ENCODE results near the gene TLE3.
A peak's percentile ranks its signal among the peaks of the same experiment; 100 is the strongest.
"Not testable (repeated sequence)": the region's sequence is repeated elsewhere in the genome, so short reads cannot be mapped to it uniquely, and the experiment has no call there.

Gene TLE3

DNA sequence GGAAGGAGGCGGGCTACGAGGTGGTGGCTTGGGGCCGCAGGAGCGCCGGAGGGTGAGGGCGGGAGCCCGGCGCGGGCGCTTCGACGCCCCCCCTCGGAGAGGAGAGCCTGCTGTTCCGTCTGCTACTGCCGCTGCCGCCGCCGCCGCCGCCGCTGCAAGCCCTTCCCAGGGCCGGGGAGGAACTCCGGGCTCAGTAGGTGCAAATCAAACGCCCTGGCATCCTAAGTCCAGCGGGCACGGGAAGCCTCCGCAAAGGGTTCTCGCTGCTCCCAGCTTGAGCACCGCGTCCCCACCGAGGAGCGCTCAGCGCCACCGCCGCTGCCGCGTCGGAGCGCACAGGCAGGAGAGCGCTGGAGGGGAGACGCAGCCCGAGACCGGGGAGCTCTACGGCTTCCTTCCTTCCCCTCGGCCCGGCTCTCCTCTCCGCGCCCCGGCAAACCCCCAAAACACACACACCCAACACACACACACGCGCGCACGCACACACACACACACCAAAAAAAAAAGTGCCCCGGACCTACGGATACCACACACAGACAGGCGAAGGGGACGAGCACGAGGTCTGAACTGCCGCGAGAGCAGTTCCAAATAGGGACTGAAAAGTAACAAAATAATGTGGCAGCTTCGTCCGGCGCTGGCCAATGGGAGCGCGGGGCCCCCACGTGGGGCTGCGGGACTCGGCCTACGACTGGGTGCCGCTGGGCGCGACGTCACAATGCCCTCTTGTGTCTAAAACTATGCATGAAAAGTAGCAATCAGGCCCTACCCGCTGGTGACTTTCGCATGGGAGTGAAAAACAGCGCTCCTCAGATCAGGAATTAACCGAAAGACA lies at the start of gene TLE3:
Gene TLE3 (minus strand): TSS at position 597 of the 832 bp plus-strand sequence. CDS start 1,119 bp downstream, outside the sequence.
- DNase-seq (ENCODE audit: low read depth in 2 of 2), result peak; percentile 95 to 97

DNA sequence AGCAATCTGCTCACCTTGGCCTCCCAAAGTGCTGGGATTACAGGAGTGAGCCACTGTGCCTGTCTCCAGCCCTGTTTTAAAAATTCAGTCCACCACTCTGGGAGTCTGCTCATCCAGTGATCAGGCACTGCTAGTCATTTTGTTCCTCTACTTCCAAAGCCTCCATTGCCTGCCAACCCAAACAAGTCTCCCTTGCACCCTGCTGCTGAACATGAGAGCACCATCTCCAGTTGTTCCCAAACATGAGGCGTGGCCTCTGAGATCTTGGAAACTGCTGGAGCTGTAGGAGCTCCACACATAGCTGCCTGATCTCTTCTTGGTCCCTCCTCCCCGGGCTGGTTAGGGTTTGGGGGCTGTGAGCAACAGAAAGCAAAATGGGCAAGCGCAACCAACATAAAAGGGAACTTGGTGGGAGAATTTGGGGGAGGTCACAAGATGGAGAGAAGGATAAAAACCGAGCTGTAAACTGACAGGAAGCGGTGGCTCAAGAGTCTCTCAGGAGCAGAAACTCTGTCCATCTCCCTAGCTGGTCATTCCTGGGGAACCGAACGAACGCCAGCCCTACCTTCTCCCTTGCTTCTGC lies 49.6 kb upstream of the TLE3 start:
- DNase-seq (ENCODE audit: low read depth in 2 of 2), result no peak

DNA sequence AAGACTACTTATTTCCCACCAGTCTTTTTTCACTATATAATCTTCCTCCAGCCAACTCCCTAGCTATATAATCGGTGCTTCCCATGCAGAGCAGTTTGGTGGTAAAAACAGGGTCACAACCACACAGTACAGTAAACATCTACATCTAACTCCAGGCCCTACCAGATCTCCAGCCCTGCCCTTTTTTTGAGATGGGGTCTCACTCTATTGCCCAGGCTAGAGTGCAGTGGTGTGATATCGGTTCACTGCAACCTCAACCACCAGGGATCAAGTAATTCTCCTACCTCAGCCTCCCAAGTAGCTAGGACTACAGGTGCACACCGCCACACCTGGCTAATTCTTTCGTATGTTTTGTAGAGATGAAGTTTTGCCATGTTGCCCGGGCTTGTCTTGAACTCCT lies 49.1 kb upstream of the TLE3 start:
- no peak for DNase-seq (ENCODE audit: low read depth in 2 of 2)

DNA sequence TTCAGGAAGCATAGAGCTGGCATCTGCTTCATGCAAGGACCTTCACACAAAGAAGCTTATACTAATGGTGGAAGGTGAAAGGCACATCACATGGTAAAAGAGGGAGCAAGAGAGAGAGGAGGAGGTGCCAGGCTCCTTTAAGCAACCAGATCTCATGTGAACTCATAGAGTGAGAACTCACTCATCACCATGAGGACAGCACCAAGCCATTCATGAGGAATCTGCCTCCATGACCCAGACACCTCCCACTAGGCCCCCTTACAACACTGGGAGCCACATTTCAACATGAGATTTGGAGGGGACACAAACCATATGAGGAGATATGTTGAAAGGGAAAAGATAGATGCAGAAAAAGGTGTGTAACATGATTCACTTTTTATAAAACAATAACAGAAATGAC lies 48.4 kb upstream of the TLE3 start:
- DNase-seq (ENCODE audit: low read depth in 2 of 2), result no peak

DNA sequence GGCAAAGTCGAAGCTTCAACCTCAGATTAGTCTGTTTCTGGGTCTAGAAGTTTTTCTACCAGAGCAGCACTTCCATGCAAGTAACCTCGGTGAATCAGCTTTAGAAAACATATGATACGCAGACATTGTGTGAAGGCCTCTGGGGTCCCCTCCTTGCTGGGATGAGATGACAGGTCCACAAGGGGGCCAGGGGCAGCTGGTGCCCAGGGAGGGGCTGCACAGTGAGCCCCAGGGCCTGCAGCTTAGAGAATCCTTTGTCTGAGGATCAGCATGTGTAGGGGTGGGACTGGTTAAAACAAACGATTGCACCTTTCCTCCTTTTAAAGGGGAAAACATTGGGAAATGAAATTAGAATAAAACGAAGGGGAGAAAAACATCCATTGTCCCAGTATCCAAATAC lies 47.5 kb upstream of the TLE3 start:
- DNase-seq (ENCODE audit: low read depth in 2 of 2), result no peak

DNA sequence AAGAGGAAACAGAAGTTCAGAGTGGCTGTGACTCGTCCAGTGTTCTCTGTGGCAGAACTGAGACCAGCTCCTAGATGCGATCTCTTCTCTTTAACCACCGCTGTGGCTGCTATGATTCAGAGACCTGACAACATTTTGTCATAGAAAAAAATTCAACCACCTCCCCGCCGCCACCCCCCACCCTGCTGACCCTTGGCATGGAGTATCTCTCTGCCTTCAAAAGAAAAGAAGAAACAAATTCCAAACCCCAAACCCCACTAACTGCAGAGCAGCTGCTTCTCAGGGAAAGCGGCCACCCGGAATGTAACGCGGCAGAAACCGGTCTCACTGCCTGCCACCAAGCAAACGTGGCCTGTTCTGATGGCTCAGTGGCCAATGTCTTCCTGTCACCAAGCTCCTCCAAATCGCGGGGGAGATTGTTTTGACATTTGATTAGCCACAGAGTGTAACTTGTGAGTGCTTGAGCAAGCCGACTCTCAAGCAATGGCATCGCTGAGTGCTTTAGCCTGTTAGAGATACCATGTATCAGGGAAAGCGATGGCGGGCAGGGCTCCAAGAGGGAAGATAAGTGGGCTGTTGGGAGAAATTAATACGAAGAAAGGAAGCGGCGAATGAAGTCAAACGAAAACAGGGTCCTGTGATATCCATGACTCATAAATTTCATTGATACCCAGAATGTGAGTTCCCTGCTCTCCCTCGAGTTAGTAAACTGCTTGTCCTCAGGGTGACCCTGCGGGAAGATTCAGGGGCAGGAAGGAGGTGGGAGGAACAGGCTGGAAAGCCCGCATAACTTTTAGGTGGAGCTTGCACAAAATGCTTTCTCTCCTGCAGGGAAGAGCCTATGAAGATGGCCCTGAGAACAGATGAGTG lies 44.8 kb upstream of the TLE3 start:
- DNase-seq (ENCODE audit: low read depth in 2 of 2), result no peak

DNA sequence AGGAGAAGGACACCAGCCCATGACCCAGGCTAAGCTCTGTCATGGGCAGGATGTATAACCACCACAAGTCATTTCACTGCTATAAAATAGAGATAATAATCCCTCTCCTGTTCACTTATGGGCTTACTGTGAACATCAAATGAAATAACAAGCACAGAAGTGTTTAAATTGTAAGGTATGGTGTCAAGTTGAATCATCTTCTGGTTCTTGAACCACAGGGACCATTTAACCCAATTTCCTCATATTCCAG lies 44.3 kb upstream of the TLE3 start:
- DNase-seq (ENCODE audit: low read depth in 2 of 2), result no peak

DNA sequence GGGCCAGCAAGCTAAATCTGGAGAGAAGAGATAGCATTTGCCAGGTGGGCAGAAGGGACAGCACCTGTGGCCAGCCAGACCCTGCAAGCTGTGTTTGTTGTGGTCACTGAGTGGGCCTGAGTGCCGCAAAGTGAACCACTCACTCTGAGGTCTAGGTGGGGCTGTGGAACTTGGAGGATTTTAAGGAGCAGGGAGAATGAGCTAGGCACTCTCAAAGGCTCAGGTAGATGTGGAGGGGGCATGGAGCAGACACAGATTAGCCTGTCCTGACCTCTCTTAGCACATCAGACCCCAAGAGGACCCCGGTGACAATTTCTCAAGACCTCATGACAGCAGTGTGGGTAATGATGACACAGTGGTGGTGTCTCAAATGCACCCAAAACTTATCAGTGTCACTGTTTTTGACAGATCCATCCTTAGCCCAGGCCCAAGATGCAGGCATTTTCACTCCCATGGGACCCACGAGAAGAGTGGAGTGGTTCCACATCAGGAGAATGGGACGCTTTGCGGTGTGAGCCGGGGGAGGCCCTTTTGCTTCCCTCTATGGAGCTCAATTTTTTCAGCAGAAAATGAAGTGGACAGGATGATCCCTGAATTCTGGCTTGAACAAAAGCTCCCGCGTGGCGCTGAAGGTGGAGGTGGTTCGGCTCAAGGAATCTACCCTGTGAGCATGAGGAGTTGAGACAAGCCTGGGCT lies 43.8 kb upstream of the TLE3 start:
- no peak for DNase-seq (ENCODE audit: low read depth in 2 of 2)

DNA sequence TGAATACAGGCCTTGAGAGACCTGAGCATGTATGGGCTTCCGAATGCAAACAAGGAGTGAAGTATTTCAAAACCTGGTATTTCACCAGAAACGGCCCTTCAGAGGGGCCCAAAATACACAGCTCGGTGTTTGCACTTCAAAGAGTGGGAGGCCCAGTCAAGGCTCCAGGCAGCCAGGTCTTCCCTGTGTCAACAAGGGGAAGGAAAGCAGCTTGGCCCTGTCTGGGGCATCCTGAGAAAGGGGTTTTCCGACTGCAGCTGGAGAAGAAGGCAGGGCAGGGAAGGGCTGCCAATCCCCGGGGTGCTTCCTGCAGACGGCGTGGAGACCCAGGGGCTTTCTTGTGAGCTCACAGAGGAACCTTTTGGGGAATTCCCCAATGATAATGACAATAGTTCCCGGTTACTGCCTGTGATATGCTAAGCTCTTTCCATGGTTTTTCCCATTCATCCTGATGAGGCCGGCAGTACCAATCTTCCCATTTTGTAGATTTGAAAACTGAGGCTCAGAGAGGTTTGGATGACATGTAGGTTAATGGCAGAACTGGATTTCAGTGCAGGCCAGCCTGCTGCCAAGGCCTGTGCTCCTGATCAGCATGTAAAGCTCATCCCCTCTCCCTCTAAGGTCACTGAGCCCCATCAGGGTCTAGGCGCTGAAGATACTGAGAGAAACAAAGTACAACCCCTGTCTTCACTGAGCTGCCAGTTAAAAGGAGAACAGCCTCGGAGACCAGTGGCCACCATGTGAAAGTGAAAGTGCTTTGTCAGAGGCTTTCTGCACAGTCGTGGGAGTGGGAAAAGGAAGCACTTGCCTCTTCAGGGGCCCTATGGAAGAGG lies 43.0 kb upstream of the TLE3 start:
- peak; percentile 5 to 11 for DNase-seq (ENCODE audit: low read depth in 2 of 2)

DNA sequence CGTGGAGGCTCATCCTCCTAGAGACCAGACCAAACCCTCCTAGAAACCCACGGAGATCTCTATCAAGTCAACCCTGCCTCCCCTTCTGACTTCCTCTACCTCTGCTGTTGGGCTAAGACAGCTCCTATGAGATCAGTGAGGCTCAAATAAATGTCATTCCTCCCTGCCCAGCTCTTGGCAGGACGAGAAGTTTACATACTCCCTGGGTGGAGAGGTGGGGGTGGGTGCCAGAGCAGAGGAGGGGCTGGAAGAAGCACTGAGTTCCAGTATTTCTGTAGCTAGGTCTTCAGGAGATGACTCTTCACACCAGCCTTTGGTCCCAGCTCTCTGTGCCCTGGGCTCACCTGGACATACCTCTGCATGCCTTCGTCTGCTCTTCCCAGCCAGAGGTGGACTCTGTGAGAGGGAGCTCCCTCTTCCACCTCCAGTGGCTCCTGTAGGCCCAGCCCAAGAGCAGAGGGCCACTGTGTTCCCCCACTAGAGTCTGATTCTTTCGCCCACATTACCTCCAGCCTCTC lies 42.4 kb upstream of the TLE3 start:
- DNase-seq (ENCODE audit: low read depth in 2 of 2), result no peak

DNA sequence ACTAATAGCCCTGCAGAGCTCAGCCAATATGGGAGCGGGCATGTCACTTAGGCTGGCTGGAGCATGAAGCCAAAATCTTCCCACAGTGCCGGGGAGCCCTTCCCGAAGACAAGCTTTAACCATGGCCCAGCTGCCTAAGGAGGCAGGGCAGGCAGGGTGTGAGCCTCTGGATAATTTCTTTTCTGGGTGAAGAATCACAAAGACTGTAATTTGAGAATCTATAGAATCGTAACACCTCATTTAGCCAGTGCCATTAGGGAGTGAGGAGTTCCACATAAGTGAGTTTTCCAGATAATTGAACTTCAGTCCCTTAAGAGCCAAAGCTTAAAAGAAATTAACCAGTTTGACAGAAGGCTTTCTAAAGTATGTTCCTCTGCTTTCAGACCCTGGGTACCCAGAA lies 40.2 kb upstream of the TLE3 start:
- DNase-seq (ENCODE audit: low read depth in 2 of 2), result no peak

DNA sequence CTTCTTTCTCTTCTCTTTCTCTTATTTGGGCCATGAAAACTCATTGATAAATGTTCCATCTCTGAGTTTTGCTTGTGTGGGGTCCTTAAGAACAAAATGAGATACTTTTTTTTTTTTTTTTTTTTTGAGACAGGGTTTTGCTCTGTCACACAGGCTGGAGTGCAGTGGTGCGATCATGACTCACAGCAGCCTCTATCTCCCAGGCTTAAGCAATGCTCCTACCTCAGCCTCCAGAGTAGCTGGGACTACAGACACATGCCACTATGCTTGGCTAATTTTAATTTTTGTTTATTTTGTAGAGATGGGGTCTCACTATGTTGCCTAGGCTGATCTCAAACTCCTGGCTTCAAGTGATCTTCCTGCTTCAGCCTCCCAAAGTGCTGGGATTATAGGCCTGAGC lies 39.3 kb upstream of the TLE3 start:
- DNase-seq (ENCODE audit: low read depth in 2 of 2), result not testable (repeated sequence)

DNA sequence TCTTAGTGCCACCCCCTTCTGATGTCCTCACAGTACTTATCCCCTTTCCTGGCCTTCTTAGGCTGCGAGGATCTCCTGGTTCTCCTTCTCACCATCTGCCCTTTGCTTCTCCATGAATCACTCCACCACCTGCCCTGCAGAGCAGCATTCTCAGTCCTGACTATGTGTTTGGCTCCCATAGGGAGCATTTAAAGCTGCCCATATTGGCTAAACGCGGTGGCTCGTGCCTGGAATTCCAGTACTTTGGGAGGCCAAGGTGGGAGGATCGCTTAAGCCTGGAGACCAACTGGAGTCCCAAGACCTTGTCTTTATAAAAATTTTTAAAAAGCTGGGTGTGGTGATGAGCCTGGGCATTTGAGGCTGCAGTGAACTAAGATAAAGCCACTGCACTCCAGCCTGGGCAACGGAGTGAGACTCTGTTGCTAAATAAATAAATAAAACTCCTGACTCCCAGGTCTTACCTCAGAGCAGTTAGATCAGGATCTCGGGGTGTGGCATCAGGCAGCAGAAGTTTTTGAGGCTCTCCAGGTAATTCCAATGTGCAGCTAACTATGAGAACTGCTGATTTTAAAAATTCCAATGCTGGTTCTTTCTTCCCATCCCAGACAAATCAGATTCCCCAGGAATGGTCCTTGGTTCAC lies 36.2 kb upstream of the TLE3 start:
- no peak for DNase-seq (ENCODE audit: low read depth in 2 of 2)

DNA sequence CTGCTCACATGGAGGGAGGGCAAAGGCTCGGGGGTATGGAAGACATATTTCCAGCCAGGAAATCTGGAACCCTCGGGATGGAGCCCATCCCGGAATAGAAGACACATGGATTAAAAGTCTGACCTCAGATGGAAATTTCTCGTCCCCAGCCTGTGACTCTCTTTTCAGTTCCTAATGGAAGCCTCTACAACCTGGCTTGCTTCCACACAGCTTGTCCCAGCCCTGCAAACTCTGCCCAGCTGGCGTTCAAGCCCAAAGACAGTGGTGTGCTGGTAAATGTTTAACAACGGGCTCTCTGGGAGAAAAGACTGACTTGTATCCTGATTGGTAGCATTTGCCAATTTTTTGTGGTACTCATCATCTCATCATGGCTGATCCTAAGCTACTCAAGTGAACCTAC lies 35.6 kb upstream of the TLE3 start:
- DNase-seq (ENCODE audit: low read depth in 2 of 2), result no peak

DNA sequence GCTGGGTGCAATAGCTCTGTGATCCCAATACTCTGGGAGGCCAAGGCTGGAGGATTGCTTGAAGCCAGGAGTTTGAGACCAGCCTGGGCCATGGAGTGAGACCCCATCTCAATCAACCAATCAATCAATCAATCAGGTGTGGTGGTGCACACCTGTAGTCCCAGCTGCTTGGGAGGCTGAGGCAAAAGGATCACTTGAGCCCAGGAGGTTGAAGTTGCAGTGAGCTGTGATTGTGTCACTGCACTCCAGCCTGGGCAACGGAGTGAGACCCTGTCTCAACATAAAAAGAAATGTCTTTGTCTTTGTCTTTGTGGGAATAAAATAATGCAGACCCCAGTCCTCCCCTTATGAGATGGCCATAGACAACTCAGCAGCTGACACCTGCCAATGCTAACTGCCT lies 34.9 kb upstream of the TLE3 start:
- no peak for DNase-seq (ENCODE audit: low read depth in 2 of 2)

DNA sequence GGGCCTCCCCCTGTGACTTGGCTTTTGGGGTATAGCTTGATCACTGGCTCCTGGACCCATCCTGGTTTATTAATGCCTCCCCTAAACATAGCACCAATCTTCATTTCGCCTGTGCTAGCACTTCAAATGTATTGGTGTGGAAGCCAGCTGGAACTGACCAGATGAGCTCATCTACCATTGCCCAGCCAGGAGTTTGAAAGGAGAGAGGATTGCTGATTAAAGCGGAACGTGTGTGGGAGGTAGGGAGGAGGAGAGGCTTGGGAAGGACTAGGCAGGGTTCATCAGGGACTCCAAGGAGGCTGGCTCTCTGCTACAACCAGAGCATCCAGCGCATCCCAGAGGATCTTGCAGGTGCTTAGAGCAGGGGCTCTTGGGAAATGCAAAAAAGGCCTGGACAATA lies 34.4 kb upstream of the TLE3 start:
- no peak for DNase-seq (ENCODE audit: low read depth in 2 of 2)

DNA sequence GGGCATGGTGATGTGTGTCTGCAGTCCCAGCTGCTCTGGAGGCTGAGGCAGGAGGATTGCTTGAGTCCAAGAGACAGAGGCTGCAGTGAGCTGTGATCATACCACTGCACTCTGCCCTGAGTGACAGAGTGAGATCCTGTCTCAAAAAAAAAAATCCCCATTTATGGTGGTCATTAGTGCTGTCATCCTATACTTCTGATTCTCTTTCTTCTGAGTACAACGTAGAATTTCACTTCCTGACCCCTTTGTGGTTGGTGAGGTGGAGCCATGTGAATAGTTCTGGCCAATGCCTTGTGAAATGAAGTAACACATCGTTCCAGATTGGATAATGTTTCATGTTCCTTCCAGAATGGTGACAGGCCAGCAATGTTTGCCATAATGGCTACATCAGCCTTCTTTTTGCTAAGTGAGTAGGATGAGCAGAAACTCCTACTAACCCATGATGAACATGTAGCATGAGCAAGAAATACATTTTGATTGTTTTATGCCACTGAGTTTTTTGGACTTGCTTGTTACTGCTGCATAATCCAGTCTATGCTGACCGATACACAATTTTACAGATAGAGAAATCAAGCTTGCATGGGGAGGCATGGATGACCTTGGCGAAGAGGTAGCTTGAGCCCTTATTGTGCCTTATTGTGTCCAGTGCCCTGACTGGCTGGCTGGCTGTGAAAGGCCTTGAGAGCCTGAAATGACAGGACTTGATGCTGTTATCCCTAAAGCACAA lies 30.9 kb upstream of the TLE3 start:
- DNase-seq (ENCODE audit: low read depth in 2 of 2), result no peak

DNA sequence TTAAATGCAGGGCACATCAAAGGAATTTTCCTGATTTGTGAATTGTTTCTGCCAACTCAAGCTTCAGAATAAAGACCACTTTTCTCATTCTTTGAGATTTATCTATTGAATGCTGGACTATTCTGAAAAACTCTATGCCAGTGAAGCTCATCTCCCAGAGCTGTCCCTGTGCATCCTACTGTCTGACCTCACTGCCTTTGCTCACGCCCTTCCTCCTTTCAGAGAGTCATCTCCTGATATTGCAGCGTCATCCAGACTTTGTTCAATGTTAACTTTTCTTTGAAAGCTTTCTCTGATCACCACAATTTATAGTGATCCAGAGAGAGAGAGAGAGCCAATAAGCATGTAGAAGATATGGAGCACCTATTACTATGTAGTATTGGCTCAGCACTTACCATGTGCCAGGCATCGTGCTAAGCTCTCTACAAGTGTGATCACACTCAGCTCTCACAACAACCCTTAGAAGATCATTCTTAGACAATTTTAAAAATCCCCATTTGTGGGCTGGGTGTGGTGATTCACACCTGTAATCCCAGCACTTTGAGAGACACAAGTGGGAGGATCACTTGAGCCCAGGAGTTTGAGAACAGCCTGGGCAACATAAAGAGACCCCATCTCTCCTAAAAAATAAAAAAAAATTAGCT lies 30.2 kb upstream of the TLE3 start:
- DNase-seq (ENCODE audit: low read depth in 2 of 2), result no peak

DNA sequence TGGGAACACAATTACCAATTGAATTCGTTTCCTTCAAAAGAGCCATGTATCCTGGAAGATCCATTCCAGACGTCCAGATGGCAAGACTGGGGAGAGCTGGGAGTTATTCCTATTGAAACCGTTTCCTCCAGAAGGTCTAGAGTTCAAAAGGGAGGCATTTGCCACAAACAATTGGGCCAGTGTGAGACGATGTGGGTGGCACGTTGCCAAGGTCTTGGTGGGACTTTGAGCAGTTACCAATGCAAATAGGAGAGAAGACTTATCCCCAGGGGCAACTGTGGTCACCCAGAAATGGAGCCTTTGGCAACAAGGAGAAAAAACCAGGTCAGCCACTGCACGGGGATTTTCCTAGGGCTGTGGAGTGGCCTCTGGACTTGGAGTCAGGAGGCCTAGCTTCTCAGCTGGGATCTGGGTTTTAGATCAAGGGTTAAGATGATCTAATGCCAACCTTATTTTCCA lies 29.6 kb upstream of the TLE3 start:
- DNase-seq (ENCODE audit: low read depth in 2 of 2), result no peak
